Neutrophil (primary cell): ENCODE data around the gene UACA.

Source experiments
- H3K27ac ChIP-seq: fragments of 200-600 bp; sonication (generic); 2 replicates; pipeline ENCODE4 v1.5.1; 2016; ENCODE audit warnings: mild to moderate bottlenecking, moderate library complexity
- H3K27me3 ChIP-seq: fragments of 200-600 bp; sonication (generic); 2 replicates; pipeline ENCODE4 v1.6.0; 2016; ENCODE audit warnings: mild to moderate bottlenecking
- H3K36me3 ChIP-seq: fragments of 200-600 bp; sonication (generic); 2 replicates; pipeline ENCODE4 v1.5.1; 2017
- H3K4me1 ChIP-seq, 2 experiments: fragments of 200-600 bp in 1 of 2; sonication (generic) in 1 of 2; 1 replicate in 1 of 2; 2 replicates in 1 of 2; pipeline versions ENCODE4 v1.5.1 to v1.6.1; 2013 to 2016; ENCODE audit warnings: low read depth in 1 of 2, low read length in 1 of 2, mild to moderate bottlenecking in 1 of 2, moderate library complexity in 1 of 2; ENCODE audit not compliant: control insufficient read depth in 1 of 2, insufficient read depth in 1 of 2
- H3K4me3 ChIP-seq, 2 experiments: fragments of 200-600 bp in 1 of 2; sonication (generic) in 1 of 2; 1 replicate in 1 of 2; 2 replicates in 1 of 2; pipeline ENCODE4 v1.5.1; 2013 to 2016; ENCODE audit warnings: low read depth in 1 of 2, low read length in 1 of 2, mild to moderate bottlenecking in 1 of 2, moderate library complexity in 1 of 2
- H3K9me3 ChIP-seq: fragments of 200-600 bp; sonication (generic); 2 replicates; pipeline ENCODE4 v1.5.1; 2016
- CTCF ChIP-seq: fragments of 200-600 bp; sonication (generic); IDR thresholded peaks from 2 replicates; pipeline ENCODE4 v1.5.1; 2016; ENCODE audit warnings: antibody characterized with exemption

UACA gene

GRCh38 chr15:70615435-70616310 is 147.7 kb downstream of the UACA start:
- H3K4me1 ChIP-seq: peaks cover 18 to 24% of the 10 kb centered on the region in 2 experiments
- no peaks in the 10 kb centered on the region for H3K9me3 ChIP-seq
- no peaks in the 10 kb centered on the region for H3K36me3 ChIP-seq
- no peaks in the 10 kb centered on the region for H3K27me3 ChIP-seq
- no peak for TF ChIP-seq CTCF
- H3K4me3 ChIP-seq: no peak overlapping the region
- H3K27ac ChIP-seq: no peak overlapping the region

DNA sequence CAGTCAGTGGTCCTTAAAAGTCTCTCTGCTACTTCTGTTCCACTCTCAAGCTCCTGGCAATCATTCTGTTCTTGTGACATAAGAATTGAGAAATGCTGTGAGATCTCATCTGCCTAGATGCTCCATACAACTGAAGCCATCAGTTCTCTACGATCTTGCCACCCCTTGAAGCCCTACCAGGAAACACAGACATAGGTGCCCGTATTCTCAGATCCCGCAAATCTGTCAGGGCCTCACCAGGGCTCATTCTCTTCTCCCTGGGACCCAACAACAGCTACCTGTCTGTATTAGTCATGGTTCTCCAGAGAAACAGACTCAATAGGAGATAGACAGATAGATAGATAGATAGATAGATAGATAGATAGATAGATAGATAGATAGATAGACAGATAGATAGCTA is 149.1 kb downstream of the UACA start:
- Histone ChIP-seq H3K27me3 (no peaks in the 10 kb centered on the region), H3K4me1 (peaks cover 18 to 24% of the 10 kb centered on the region in 2 experiments), H3K27ac (no peak overlapping the region), H3K9me3 (no peaks in the 10 kb centered on the region), H3K4me3 (no peak overlapping the region), H3K36me3 (no peaks in the 10 kb centered on the region)
- no peak for TF ChIP-seq CTCF

DNA sequence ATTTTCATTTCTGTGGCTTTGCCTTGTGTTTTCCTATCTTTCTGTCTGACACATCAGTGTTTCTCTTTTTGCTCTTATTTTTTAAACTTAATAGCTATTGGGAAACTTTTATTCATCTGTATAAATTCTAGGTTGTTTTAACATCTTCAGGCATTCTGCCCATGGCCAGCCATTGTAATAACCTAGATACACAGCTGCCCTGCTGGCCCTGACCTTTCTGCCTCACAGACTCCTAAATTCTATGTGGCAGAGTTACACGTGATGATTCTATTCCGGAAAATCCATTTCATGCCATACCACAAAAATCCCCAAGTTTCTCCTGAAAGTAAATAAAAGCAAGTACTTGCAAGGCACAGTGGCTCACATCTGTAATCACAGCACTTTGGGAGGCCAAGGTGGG is 150.1 kb downstream of the UACA start:
- Histone ChIP-seq H3K4me1 (peaks cover 18 to 25% of the 10 kb centered on the region in 2 experiments), H3K4me3 (no peak overlapping the region), H3K27ac (no peak overlapping the region), H3K27me3 (no peaks in the 10 kb centered on the region), H3K36me3 (no peaks in the 10 kb centered on the region), H3K9me3 (no peaks in the 10 kb centered on the region)
- no peak for TF ChIP-seq CTCF

GRCh38 chr15:70611286-70611685 is 152.1 kb downstream of the UACA start:
- H3K27ac ChIP-seq: no peak overlapping the region
- H3K27me3 ChIP-seq: no peaks in the 10 kb centered on the region
- peaks cover 7 to 12% of the 10 kb centered on the region in 2 experiments for H3K4me1 ChIP-seq
- no peaks in the 10 kb centered on the region for H3K36me3 ChIP-seq
- H3K9me3 ChIP-seq: no peaks in the 10 kb centered on the region
- no peak for TF ChIP-seq CTCF
- H3K4me3 ChIP-seq: no peak overlapping the region

GRCh38 chr15:70610541-70610940 is 152.8 kb downstream of the UACA start:
- H3K4me1 ChIP-seq: peaks cover under 1 to 7% of the 10 kb centered on the region in 2 experiments

More at GRCh38 chr15:70610541-70610940, 152.8 kb downstream of the UACA start:
- Histone ChIP-seq H3K9me3 (no peaks in the 10 kb centered on the region), H3K27ac (no peak overlapping the region), H3K27me3 (no peaks in the 10 kb centered on the region), H3K4me3 (no peak overlapping the region), H3K36me3 (no peaks in the 10 kb centered on the region)
- no peak for TF ChIP-seq CTCF
